OCI-LY7 (cell line): ENCODE data around the gene ALK.

ENCODE experiments used
- CTCF ChIP-seq: fragments of 200-600 bp; sonication (generic); conservative IDR thresholded peaks from 2 replicates; pipeline ENCODE4 v1.5.1; 2014; ENCODE audit warnings: mild to moderate bottlenecking, antibody characterized with exemption, low read length, moderate library complexity, mixed read lengths
- EZH2phosphoT487 ChIP-seq: fragments of 200-600 bp; sonication (generic); IDR thresholded peaks from 2 replicates; pipeline ENCODE4 v1.6.1; 2018; ENCODE audit warnings: low read depth, borderline replicate concordance, mild to moderate bottlenecking, mixed run types, antibody characterized with exemption, low read length, moderate library complexity, mixed read lengths

DNA sequence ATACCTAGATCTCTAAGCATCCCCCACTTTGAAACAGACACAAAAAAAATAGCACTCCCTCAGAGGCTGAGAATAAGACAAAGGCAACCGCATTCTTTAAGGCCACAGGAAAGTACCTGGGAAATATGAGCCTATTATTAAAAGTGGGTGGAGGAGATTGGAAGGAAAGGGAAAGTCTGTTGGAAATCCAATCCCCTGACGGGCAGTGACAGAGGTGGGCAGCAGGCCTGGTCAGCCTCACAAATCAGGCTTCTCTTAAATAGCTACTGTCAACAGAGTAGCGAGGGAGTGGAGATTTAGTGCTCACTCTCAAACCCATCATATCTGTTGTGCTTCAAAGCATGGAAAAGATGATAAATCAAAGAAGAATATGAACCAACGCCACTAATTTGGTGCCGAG is 324.4 kb downstream of the ALK start:
- TF ChIP-seq CTCF = no peak
- TF ChIP-seq EZH2phosphoT487 = no peak
